ENCODE measurements around the gene ACVR2B.

GRCh38 chr3:38446085-38446686 lies 7.5 kb upstream of the ACVR2B start:
- TF ChIP-seq MAX (IDR thresholded peaks at IDR 0.05) (no peak), TEAD4 (IDR thresholded peaks at IDR 0.05) (no peak)
